ENCODE measurements around the gene TNFRSF19.

The TNFRSF19 gene

GRCh38 chr13:23616228-23616627 is 46.0 kb downstream of the TNFRSF19 start:
- no peaks in the 10 kb centered on the region for H3K27me3 Mint-ChIP-seq (ENCODE audit: low read depth)
- peak overlapping the region; percentile 95 to 98 (median 96) for H3K27ac Mint-ChIP-seq
- H3K9me3 Mint-ChIP-seq, result no peaks in the 10 kb centered on the region
- no peak overlapping the region for H3K4me3 Mint-ChIP-seq
- H3K4me1 Mint-ChIP-seq, result peaks cover 43% of the 10 kb centered on the region
- TF ChIP-seq CTCF (IDR thresholded peaks at IDR 0.05; ENCODE audit: unreplicated experiment in 3 of 3), result no peak
- peaks cover 42% of the 10 kb centered on the region for H3K36me3 Mint-ChIP-seq (ENCODE audit: low read depth)

GRCh38 chr13:23617551-23618024 is 47.4 kb downstream of the TNFRSF19 start:
- Mint-ChIP-seq H3K27ac (peak overlapping the region; percentile 26 to 81 (median 75)), H3K4me3 (no peak overlapping the region), H3K4me1 (peaks cover 34% of the 10 kb centered on the region), H3K27me3 (ENCODE audit: low read depth) (no peaks in the 10 kb centered on the region), H3K36me3 (ENCODE audit: low read depth) (peaks cover 48% of the 10 kb centered on the region), H3K9me3 (no peaks in the 10 kb centered on the region)
- no peak for TF ChIP-seq CTCF (IDR thresholded peaks at IDR 0.05; ENCODE audit: unreplicated experiment in 3 of 3)

- H3K27me3 Mint-ChIP-seq (ENCODE audit: low read depth), result no peaks in the 10 kb centered on the region
- H3K27ac Mint-ChIP-seq, result peak overlapping the region in 2 of 3 experiments; percentile 75 to 81
- H3K9me3 Mint-ChIP-seq, result peaks cover 3% of the 10 kb centered on the region
- no peak overlapping the region for H3K4me3 Mint-ChIP-seq
- H3K4me1 Mint-ChIP-seq, result peaks cover 32% of the 10 kb centered on the region
- TF ChIP-seq CTCF (IDR thresholded peaks at IDR 0.05; ENCODE audit: unreplicated experiment in 3 of 3), result no peak
- peaks cover 55% of the 10 kb centered on the region for H3K36me3 Mint-ChIP-seq (ENCODE audit: low read depth)
These were observed 48.1 kb downstream of the TNFRSF19 start for GRCh38 chr13:23618341-23618740.

- H3K36me3 Mint-ChIP-seq (ENCODE audit: low read depth), result peaks cover 61% of the 10 kb centered on the region
- H3K4me1 Mint-ChIP-seq, result peaks cover 23% of the 10 kb centered on the region
- TF ChIP-seq CTCF (IDR thresholded peaks at IDR 0.05; ENCODE audit: unreplicated experiment in 3 of 3), result no peak
- no peaks in the 10 kb centered on the region for H3K27me3 Mint-ChIP-seq (ENCODE audit: low read depth)
- H3K4me3 Mint-ChIP-seq, result no peak overlapping the region
- peaks cover 8% of the 10 kb centered on the region for H3K9me3 Mint-ChIP-seq
- peak overlapping the region in 1 of 3 experiments; percentile 5 for H3K27ac Mint-ChIP-seq
These were observed 49.0 kb downstream of the TNFRSF19 start for GRCh38 chr13:23619068-23619855.

- H3K4me3 Mint-ChIP-seq, result no peak overlapping the region
- peaks cover 8% of the 10 kb centered on the region for H3K9me3 Mint-ChIP-seq
- H3K27ac Mint-ChIP-seq, result no peak overlapping the region
- no peak for TF ChIP-seq CTCF (IDR thresholded peaks at IDR 0.05; ENCODE audit: unreplicated experiment in 3 of 3)
- no peaks in the 10 kb centered on the region for H3K27me3 Mint-ChIP-seq (ENCODE audit: low read depth)
- H3K4me1 Mint-ChIP-seq, result peaks cover 17% of the 10 kb centered on the region
- peaks cover 61% of the 10 kb centered on the region for H3K36me3 Mint-ChIP-seq (ENCODE audit: low read depth)
These were observed 50.0 kb downstream of the TNFRSF19 start for GRCh38 chr13:23620211-23620610.
